Measurements from ENCODE around the gene MACROD2.
"Not testable (repeated sequence)": the region's sequence is repeated elsewhere in the genome, so short reads cannot be mapped to it uniquely, and the experiment has no call there.

Gene MACROD2

GRCh38 chr20:14197097-14197496, 201.8 kb downstream of the MACROD2 start:
- DNase-seq = no peak

DNA sequence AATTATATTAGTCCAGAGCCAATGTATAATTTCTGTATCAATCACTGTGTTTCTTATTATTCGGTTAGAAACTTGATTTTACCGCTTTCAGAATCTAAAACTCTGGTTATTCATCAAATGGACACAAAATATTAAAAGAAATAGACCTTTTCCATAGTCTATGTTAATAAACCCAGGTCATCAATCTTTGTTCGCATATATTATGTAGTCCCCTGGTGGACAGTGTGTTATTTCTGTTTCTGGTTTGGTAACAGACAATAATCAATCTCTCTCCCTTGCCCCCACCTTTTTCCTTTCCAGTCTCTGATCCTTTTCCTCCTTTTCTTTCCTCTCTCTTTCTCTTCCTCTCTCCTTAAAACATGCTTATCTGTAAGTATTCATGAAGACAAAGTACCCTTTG, 203.1 kb downstream of the MACROD2 start:
- no peak for DNase-seq

DNA sequence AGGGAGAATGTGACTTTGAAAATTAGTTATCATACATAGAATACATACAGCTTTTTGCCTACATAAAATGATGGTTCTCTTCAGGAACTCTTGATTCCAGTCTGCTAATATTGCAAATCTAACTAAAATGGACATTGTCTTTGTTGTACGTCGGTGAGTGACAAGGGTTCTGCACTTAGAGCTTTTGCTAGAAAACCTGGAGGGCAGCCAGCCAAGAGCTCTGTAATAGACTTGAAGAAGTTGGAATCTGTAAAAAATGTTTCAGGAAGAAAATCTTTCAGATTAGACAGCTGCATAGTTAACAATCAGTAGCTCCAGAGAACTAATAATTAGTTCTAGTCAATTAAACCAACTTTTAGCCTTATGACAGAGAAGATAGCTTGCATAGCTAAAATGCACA, 203.8 kb downstream of the MACROD2 start:
- no peak for DNase-seq

- DNase-seq = no peak
Observed at GRCh38 chr20:14203657-14204056, 208.3 kb downstream of the MACROD2 start.

GRCh38 chr20:14207591-14207990, 212.3 kb downstream of the MACROD2 start:
- no peak for DNase-seq

DNA sequence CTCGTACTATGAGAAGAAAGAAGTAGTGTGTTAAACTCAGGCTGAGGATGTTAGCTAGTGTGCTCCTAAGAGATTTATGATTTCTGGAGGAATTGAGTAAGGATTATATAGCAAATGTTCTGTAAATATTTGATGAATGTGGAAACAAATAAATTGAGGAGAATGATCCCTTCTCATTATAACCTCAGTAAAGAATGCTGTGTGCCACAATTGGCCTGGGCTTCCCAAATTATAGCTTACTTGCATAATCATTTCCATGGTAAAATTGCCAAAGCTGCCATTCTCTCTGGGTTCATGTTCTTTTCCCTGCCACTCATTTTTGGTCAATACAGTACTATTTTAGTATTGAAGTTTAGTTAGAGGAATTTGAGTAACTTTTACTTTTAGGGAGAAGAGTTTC, 213.6 kb downstream of the MACROD2 start:
- DNase-seq = no peak

GRCh38 chr20:14210146-14210545, 214.8 kb downstream of the MACROD2 start:
- no peak for DNase-seq

GRCh38 chr20:14214046-14214445, 218.7 kb downstream of the MACROD2 start:
- DNase-seq = no peak

GRCh38 chr20:14215880-14216279, 220.6 kb downstream of the MACROD2 start:
- not testable (repeated sequence) for DNase-seq

DNA sequence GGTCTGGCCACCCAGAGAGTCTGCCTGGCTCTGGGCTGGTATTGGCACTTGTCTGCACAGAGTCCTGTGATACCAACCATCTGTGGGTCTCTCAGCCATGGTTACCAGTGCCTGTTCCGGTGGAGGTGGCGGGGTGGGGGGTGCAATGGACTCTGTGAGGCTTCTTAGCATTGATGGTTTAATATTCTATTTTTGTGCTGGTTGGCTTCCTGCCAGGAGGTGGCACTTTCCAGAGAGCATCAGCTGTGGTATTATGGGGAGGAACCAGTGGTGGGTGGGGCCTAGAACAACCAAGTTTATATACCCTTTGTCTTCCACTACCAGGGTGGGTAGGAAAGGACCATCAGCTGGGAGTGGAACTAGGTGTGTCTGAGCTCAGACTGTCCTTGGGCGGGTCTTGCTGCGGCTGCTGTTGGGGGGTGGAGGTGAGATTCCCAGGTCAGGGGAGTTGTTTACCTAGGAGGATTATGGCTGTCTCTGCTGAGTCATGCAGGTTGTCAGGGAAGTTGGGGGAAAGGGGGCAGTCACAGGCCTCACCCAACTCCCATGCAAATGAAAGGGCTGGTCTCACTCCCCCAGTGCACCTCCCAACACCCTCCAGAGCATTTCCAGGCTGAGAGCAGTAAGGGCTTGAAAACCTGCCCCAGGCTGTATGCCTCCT, 224.6 kb downstream of the MACROD2 start:
- DNase-seq = no peak

DNA sequence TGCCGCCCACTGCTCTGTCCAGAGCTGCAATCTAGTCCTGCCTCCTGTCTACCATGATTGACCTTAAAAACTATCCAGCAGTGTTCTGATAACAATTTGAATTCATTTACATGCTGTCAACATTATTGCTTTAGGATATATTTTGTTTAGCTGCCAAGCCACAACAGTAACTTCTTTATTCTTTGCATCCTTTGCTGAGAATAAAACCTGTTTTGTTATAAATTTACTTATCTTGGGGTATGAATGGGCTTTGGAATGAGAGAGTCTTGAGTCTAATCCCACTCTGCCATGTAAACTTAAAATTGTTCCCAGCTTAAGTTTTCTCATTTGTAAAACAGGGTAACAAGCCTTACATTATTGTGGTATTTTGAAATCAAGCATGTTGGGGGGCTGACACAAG, 225.7 kb downstream of the MACROD2 start:
- no peak for DNase-seq

DNA sequence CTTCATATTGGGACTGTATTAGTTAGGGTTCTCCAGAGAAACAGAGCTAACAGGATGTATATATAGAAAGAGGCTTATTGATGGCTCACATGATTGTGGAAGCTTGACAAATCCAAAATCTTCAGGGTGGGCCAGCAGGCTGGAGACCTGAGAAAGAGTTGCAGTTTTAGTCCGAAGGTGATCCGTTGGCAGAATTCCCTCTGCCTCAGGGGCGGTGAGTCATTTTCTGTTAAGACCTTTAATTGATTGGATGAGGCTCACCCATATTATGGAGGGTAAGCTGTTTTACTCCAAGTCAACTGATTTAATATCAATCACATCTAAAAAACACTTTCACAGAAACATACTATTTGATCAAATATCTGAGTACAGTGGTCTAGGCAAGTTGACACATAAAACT, 228.5 kb downstream of the MACROD2 start:
- no peak for DNase-seq

- not testable (repeated sequence) for DNase-seq
Observed at GRCh38 chr20:14226051-14227049, 231.0 kb downstream of the MACROD2 start.

DNA sequence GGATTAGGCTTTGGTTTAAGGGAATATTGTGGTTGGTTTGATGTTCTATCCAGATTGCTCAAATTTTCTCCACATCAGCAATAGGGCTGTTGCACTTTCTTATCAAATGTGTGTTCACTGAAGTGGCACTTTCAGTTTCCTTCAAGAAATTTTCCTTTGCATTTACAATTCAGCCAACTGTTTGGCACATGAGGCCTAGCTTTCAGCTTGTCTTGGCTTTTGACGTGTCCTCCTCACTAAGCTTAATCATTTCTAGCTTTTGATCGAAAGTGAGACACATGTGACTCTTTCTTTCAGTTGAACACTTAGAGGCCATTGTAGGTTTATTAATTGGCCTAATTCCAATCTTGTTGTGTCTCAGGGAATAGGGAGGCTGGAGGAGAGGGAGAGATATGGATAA, 237.3 kb downstream of the MACROD2 start:
- no peak for DNase-seq

GRCh38 chr20:14234666-14235295, 239.5 kb downstream of the MACROD2 start:
- no peak for DNase-seq

GRCh38 chr20:14235355-14235754, 240.0 kb downstream of the MACROD2 start:
- no peak for DNase-seq

DNA sequence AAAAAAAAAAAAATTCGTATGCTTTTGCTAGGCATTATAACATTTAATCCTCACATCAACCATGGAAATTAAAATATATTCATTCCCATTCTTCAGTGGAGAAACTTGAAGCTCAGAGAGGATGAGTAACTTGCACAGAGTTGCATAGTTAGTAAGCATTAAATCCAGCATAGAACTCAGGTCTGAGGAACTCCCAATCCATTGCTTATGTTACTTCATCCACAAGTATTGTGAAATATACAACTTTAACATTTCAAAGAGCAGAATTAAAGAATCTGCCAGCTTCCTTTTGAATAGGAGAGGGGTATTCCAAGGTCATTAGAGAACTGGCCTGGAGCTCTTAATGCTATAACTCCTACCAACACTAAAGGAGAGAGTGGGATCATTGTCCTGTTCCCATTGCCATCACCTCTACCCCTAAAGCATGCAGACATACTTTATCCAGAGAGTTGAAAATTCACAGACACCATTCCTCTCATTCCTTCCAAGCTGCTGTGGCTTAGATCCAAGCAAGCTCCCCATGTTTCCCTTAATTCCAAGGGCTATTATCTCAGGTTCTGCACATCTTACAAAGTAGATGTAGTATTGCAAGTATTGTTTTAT, 250.2 kb downstream of the MACROD2 start:
- DNase-seq = no peak

- DNase-seq = no peak
Observed at GRCh38 chr20:14259689-14260088, 264.4 kb downstream of the MACROD2 start.

GRCh38 chr20:14260367-14260766, 265.1 kb downstream of the MACROD2 start:
- DNase-seq = no peak

GRCh38 chr20:14264869-14265268, 269.6 kb downstream of the MACROD2 start:
- DNase-seq = no peak

DNA sequence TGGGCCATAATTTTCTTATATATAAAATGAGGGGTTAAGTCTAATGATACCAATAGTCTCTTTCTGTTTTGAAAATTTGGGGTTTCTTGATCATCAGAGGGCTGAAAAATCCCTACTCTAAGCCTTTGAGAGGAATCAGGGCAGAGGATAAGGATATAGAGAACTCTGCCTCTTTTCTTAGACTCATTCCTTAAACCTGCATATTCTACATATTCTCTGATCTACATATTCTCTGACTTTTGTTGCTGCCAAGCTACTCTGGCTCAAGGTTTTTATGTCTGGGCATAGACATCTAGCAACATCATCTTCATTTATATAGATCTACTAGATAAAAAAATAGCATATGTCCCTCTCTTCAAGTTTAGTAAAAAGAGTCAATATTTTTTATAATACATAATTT, 270.9 kb downstream of the MACROD2 start:
- no peak for DNase-seq

DNA sequence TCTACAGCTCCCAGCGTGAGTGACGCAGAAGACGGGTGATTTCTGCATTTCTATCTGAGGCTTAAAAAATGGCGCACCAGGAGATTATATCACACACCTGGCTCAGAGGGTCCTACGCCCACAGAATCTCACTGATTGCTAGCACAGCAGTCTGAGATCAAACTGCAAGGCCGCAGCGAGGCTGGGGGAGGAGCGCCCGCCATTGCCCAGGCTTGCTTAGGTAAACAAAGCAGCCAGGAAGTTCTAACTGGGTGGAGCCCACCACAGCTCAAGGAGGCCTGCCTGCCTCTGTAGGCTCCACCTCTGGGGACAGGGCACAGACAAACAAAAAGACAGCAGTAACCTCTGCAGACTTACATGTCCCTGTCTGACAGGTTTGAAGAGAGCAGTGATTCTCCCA, 275.4 kb downstream of the MACROD2 start:
- not testable (repeated sequence) for DNase-seq

- DNase-seq = no peak
Observed at GRCh38 chr20:14282140-14282539, 286.8 kb downstream of the MACROD2 start.
